A673 (cell line): Measurements from ENCODE around the gene THADA. TPM values are rescaled to one million over a fixed set of nuclear protein-coding genes. Genes with fewer than 3 reads are reported as not detected.

Experiments
- BruUV-seq: library from RNA; stranded (reverse); fragments of 400-500 nt; replicated peaks from 2 replicates; lab custom pipeline; 2021; lab: Mats Ljungman, UMichigan
- CTCF ChIA-PET: fragments of 300-600 bp; sonication (Branson Sonifier 250); formaldehyde crosslinking; loops from one replicate; lab custom pipeline; 2022; ENCODE audit warnings: antibody characterized with exemption; lab: Charles Lee
- POLR2A ChIA-PET: fragments of 300-600 bp; sonication (Branson Sonifier 250); formaldehyde crosslinking; loops from one replicate; lab custom pipeline; 2022; ENCODE audit warnings: antibody characterized with exemption; ENCODE audit not compliant: low non-redundant PET; lab: Charles Lee
- DNase-seq: peaks from one replicate; pipeline ENCODE4 v3.0.0-alpha.2; 2015; ENCODE audit warnings: low spot score
- H3K27ac ChIP-seq: fragments of 200-600 bp; sonication (generic); 2 replicates; pipeline ENCODE4 v1.5.1; 2016; ENCODE audit warnings: mixed run types, low read depth, mild to moderate bottlenecking, mixed read lengths, antibody characterized with exemption, low read length; ENCODE audit not compliant: poor library complexity, severe bottlenecking
- H3K27me3 ChIP-seq: fragments of 200-600 bp; sonication (generic); replicated peaks from 2 replicates; pipeline ENCODE4 v1.6.1; 2017; ENCODE audit warnings: mixed run types, low read depth, mild to moderate bottlenecking, mixed read lengths, antibody characterized with exemption, low read length; ENCODE audit not compliant: insufficient read depth, poor library complexity
- H3K36me3 ChIP-seq: fragments of 200-600 bp; sonication (generic); 2 replicates; pipeline ENCODE4 v1.6.1; 2016; ENCODE audit warnings: mixed run types, mild to moderate bottlenecking, mixed read lengths, antibody characterized with exemption, low read length; ENCODE audit not compliant: insufficient read depth, poor library complexity, severe bottlenecking
- H3K4me1 ChIP-seq: fragments of 200-600 bp; sonication (generic); 2 replicates; pipeline ENCODE4 v1.6.1; 2017; ENCODE audit warnings: mixed run types, mild to moderate bottlenecking, mixed read lengths, antibody characterized with exemption, low read length; ENCODE audit not compliant: insufficient read depth, poor library complexity, severe bottlenecking
- H3K4me3 ChIP-seq: fragments of 200-600 bp; sonication (generic); 2 replicates; pipeline ENCODE4 v1.5.1; 2016; ENCODE audit warnings: low read depth, mixed run types, mild to moderate bottlenecking, mixed read lengths, low read length; ENCODE audit not compliant: poor library complexity, severe bottlenecking
- H3K9me3 ChIP-seq: fragments of 200-600 bp; sonication (generic); 2 replicates; pipeline ENCODE4 v1.6.1; 2016; ENCODE audit warnings: mixed run types, low read depth, mild to moderate bottlenecking, mixed read lengths, antibody characterized with exemption, low read length; ENCODE audit not compliant: poor library complexity, severe bottlenecking
- EZH2 ChIP-seq: fragments of 200-600 bp; sonication (generic); IDR thresholded peaks from 2 replicates; pipeline ENCODE4 v1.6.1; 2017; ENCODE audit warnings: borderline replicate concordance, low read depth, mild to moderate bottlenecking, mixed read lengths, antibody characterized with exemption, low read length; ENCODE audit not compliant: poor library complexity, severe bottlenecking
- intact Hi-C: fragments of 100-400 bp; cut with micrococcal nuclease; formaldehyde crosslinking; loops from one replicate; pipeline ENCODE4 v1.10.0; 2022; ENCODE audit not compliant: unreplicated experiment
- total RNA-seq: library from RNA; stranded (reverse); gene quantifications from 2 replicates; pipeline ENCODE4 v1.2.3, GENCODE V29; 2021
- TF ChIP-seq, protein P1 (sequence below): fragments of 300-800, 200-600 bp; sonication (generic); conservative IDR thresholded peaks from 2 replicates; pipeline ENCODE4 v1.5.1; 2017; ENCODE audit warnings: low read depth, mild to moderate bottlenecking, antibody characterized with exemption, low read length, moderate library complexity, mixed read lengths

Gene THADA
- total RNA-seq, 1 experiment from 2014 or later, result 39.7 TPM

DNA sequence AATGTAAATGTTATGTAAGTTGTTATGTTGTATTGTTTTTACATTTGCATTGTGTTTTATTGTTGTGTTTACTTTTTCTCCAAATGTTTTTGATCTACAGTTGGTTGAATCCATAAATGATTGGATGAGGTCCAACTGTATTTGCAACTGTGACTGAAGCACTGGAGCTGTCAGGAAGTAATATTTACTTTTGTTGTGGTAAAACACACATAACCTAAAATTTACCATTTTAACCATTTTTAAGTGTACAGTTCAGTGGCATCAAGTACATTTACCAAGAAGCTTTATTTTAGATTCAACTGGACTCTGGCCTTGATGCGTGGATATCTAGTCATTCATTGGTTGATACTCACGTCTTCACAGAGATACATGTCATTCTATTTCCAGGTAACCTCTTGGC lies 181.8 kb downstream of the THADA start:
- CTCF ChIA-PET, result no interaction called here
- no TSS peak for BruUV-seq
- TF ChIP-seq, protein P1, sequence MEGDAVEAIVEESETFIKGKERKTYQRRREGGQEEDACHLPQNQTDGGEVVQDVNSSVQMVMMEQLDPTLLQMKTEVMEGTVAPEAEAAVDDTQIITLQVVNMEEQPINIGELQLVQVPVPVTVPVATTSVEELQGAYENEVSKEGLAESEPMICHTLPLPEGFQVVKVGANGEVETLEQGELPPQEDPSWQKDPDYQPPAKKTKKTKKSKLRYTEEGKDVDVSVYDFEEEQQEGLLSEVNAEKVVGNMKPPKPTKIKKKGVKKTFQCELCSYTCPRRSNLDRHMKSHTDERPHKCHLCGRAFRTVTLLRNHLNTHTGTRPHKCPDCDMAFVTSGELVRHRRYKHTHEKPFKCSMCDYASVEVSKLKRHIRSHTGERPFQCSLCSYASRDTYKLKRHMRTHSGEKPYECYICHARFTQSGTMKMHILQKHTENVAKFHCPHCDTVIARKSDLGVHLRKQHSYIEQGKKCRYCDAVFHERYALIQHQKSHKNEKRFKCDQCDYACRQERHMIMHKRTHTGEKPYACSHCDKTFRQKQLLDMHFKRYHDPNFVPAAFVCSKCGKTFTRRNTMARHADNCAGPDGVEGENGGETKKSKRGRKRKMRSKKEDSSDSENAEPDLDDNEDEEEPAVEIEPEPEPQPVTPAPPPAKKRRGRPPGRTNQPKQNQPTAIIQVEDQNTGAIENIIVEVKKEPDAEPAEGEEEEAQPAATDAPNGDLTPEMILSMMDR, result no peak
- no peak for TF ChIP-seq EZH2
- intact Hi-C loops, result no loop called here
- Histone ChIP-seq H3K27ac (no peak overlapping the region), H3K27me3 (no peaks in the 10 kb centered on the region), H3K4me3 (no peak overlapping the region), H3K4me1 (peaks cover 50% of the 10 kb centered on the region), H3K9me3 (no peaks in the 10 kb centered on the region), H3K36me3 (no peaks in the 10 kb centered on the region)
- no peak for DNase-seq
- POLR2A ChIA-PET, result no interaction called here

DNA sequence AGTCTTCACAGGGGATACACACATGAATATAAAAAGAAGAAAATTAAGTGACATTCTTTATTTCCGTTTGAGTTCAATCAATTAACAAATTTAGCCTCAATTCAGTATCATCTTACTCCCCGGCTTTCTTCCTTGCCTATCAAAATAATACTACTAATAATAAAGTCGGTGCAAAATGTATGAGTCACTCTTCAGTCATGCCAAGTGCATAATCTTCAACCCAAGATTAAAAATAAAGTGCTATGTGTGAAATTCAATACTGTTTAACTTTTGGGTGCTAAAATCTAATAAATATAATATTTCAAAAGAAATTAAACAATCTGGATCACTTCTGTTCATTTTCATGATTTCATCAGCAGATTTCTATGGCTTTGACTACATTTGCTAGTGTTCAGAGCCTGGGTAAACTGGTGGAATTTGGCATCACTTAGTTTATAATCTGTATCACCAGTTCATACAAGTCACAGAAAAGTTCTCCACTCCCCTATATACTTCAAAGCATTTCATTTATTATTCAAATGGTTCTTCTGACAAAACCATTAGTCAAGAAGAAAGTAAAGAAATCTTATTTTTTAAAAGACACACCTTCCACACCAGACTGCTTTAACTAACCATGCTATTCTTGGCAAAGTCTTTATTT lies 183.6 kb downstream of the THADA start:
- intact Hi-C loops, result no loop called here
- peaks cover 32% of the 10 kb centered on the region for H3K4me1 ChIP-seq
- TF ChIP-seq, protein P1, result no peak
- TF ChIP-seq EZH2, result no peak
- H3K27ac ChIP-seq, result no peak overlapping the region
- no peak overlapping the region for H3K4me3 ChIP-seq
- no TSS peak for BruUV-seq
- POLR2A ChIA-PET, result no interaction called here
- no peaks in the 10 kb centered on the region for H3K27me3 ChIP-seq
- H3K9me3 ChIP-seq, result no peaks in the 10 kb centered on the region
- H3K36me3 ChIP-seq, result no peaks in the 10 kb centered on the region
- CTCF ChIA-PET, result no interaction called here
- peak; percentile 44 for DNase-seq

GRCh38 chr2:43410055-43410604 lies 185.7 kb downstream of the THADA start:
- H3K4me1 ChIP-seq, result peaks cover 14% of the 10 kb centered on the region
- ChIA-PET CTCF (no interaction called here), POLR2A (no interaction called here)
- no peak overlapping the region for H3K27ac ChIP-seq
- no TSS peak for BruUV-seq
- H3K9me3 ChIP-seq, result no peaks in the 10 kb centered on the region
- no peak overlapping the region for H3K4me3 ChIP-seq
- H3K36me3 ChIP-seq, result no peaks in the 10 kb centered on the region
- no peak for TF ChIP-seq EZH2
- TF ChIP-seq, protein P1, result no peak
- DNase-seq, result no peak
- H3K27me3 ChIP-seq, result no peaks in the 10 kb centered on the region
- intact Hi-C loops, result no loop called here
